Liver (tissue), 9 donors: ENCODE results near the gene ADAM8. TPM values are rescaled to one million over a fixed set of nuclear protein-coding genes. Genes with fewer than 3 reads are reported as not detected.

ENCODE experiments used
- DNase-seq: peaks from one replicate; pipeline ENCODE4 v3.0.0-alpha.2; 2017; ENCODE audit warnings: low spot score
- H3K27ac ChIP-seq, 2 donors: one replicate each; pipeline ENCODE4 v1.7.0; 2013; ENCODE audit warnings: inconsistent platforms in 2 of 2, low read length in 2 of 2, control low read depth in 1 of 2, low read depth in 1 of 2, mild to moderate bottlenecking in 1 of 2
- H3K27me3 ChIP-seq, 4 donors: one replicate each; pipeline versions ENCODE4 v1.6.1 to v1.7.0; 2013; ENCODE audit warnings: low read length in 3 of 4, inconsistent platforms in 1 of 4, mild to moderate bottlenecking in 1 of 4, moderate library complexity in 1 of 4; ENCODE audit not compliant: control insufficient read depth in 4 of 4, insufficient read depth in 4 of 4
- H3K36me3 ChIP-seq, 4 donors: one replicate each; pipeline versions ENCODE4 v1.6.1 to v1.7.0; 2013; ENCODE audit warnings: low read length in 3 of 4, mild to moderate bottlenecking in 3 of 4, low read depth in 1 of 4, moderate library complexity in 1 of 4; ENCODE audit not compliant: control insufficient read depth in 4 of 4, insufficient read depth in 3 of 4
- H3K4me1 ChIP-seq, 4 donors: one replicate each; pipeline versions ENCODE4 v1.6.1 to v1.7.0; 2013; ENCODE audit warnings: low read length in 3 of 4, mild to moderate bottlenecking in 3 of 4, moderate library complexity in 1 of 4; ENCODE audit not compliant: control insufficient read depth in 4 of 4, insufficient read depth in 4 of 4
- H3K4me3 ChIP-seq, 3 donors: one replicate each; pipeline versions ENCODE4 v1.6.1 to v1.7.0; 2013; ENCODE audit warnings: low read length in 3 of 3, control low read depth in 1 of 3, low read depth in 1 of 3, mild to moderate bottlenecking in 1 of 3
- H3K9ac ChIP-seq, 2 donors: one replicate each; pipeline ENCODE4 v1.7.0; 2013; ENCODE audit warnings: low read length in 2 of 2, mild to moderate bottlenecking in 2 of 2, moderate library complexity in 2 of 2, control low read depth in 1 of 2, low read depth in 1 of 2
- H3K9me3 ChIP-seq, 4 donors: one replicate each; pipeline versions ENCODE4 v1.6.1 to v1.7.0; 2013; ENCODE audit warnings: low read length in 3 of 4; ENCODE audit not compliant: control insufficient read depth in 4 of 4
- ATF3 ChIP-seq: IDR thresholded peaks from 2 replicates; pipeline ENCODE4 v1.6.1; 2016; ENCODE audit warnings: antibody characterized with exemption
- CTCF ChIP-seq: fragments of 150-350 bp; IDR thresholded peaks from 2 replicates; pipeline ENCODE4 v1.5.1; 2017; ENCODE audit warnings: improper control_type of control experiment, low read depth, low read length; ENCODE audit not compliant: missing input control
- EGR1 ChIP-seq, 2 donors: IDR thresholded peaks; 2 replicates each; pipeline ENCODE4 v1.6.1; 2016 to 2018; ENCODE audit warnings: antibody characterized with exemption in 2 of 2, low read depth in 2 of 2
- FOXA1 ChIP-seq: IDR thresholded peaks from 2 replicates; pipeline ENCODE4 v1.6.1; 2016; ENCODE audit warnings: antibody characterized with exemption
- FOXA2 ChIP-seq: IDR thresholded peaks from 2 replicates; pipeline ENCODE4 v1.6.1; 2016; ENCODE audit warnings: antibody characterized with exemption
- GABPA ChIP-seq, 2 donors: IDR thresholded peaks in 1 of 2; conservative IDR thresholded peaks in 1 of 2; 2 replicates each; pipeline ENCODE4 v1.6.1; 2016; ENCODE audit warnings: antibody characterized with exemption in 2 of 2, mild to moderate bottlenecking in 1 of 2, moderate library complexity in 1 of 2
- HNF4A ChIP-seq, 2 donors: conservative IDR thresholded peaks; 2 replicates each; pipeline ENCODE4 v1.6.1; 2016; ENCODE audit warnings: antibody characterized with exemption in 2 of 2, mild to moderate bottlenecking in 2 of 2
- HNF4G ChIP-seq: IDR thresholded peaks from 2 replicates; pipeline ENCODE4 v1.6.1; 2016; ENCODE audit warnings: antibody characterized with exemption
- JUND ChIP-seq, 2 donors: IDR thresholded peaks; 2 replicates each; pipeline ENCODE4 v1.6.1; 2016; ENCODE audit warnings: antibody characterized with exemption in 2 of 2
- NR2F2 ChIP-seq: IDR thresholded peaks from 2 replicates; pipeline ENCODE4 v1.6.1; 2016; ENCODE audit warnings: antibody characterized with exemption
- RAD21 ChIP-seq, 2 donors: IDR thresholded peaks; 2 replicates each; pipeline ENCODE4 v1.6.1; 2016; ENCODE audit warnings: antibody characterized with exemption in 2 of 2, mild to moderate bottlenecking in 2 of 2
- REST ChIP-seq: IDR thresholded peaks from 2 replicates; pipeline ENCODE4 v1.6.1; 2016; ENCODE audit warnings: antibody characterized with exemption, mild to moderate bottlenecking
- RXRA ChIP-seq, 2 donors: IDR thresholded peaks; 2 replicates each; pipeline ENCODE4 v1.6.1; 2017 to 2018; ENCODE audit warnings: antibody characterized with exemption in 2 of 2, mild to moderate bottlenecking in 1 of 2
- SP1 ChIP-seq: IDR thresholded peaks from 2 replicates; pipeline ENCODE4 v1.6.1; 2018; ENCODE audit warnings: antibody characterized with exemption, mild to moderate bottlenecking
- TAF1 ChIP-seq: conservative IDR thresholded peaks from 2 replicates; pipeline ENCODE4 v1.6.1; 2016; ENCODE audit warnings: antibody characterized with exemption, mild to moderate bottlenecking
- YY1 ChIP-seq: IDR thresholded peaks from 2 replicates; pipeline ENCODE4 v1.6.1; 2016; ENCODE audit warnings: antibody characterized with exemption, mild to moderate bottlenecking
- ZBTB33 ChIP-seq: IDR thresholded peaks from 2 replicates; pipeline ENCODE4 v1.6.1; 2016; ENCODE audit warnings: antibody characterized with exemption
- WGBS: extraction: QIAGEN DNeasy Blood & Tissue Kit; methylation state at CpG from one replicate; pipeline ENCODE4 v1.1.7; 2013; 5-methylcytosine and 5-hydroxymethylcytosine counted together
- polyA plus RNA-seq, 2 donors: library from polyadenylated mRNA; stranded (reverse) in 1 of 2; unstranded in 1 of 2; fragments of 200-250 nt in 1 of 2; fragments of >200 nt in 1 of 2; fragmentation: Nextera tagmentation in 1 of 2; extraction: Ambion mirVana in 1 of 2; gene quantifications; one replicate each; pipeline versions ENCODE4 v1.2.1 to v1.2.3, GENCODE V29; 2013 to 2015
- total RNA-seq, 2 donors: library from RNA; depleted of rRNA; stranded (reverse); fragments of >200 nt; gene quantifications; one replicate each; pipeline ENCODE4 v1.2.3, GENCODE V29; 2014
- donor health status: healthy.
- donor health status: healthy.
- donor health status: healthy.
- donor health status: healthy.
- donor health status: healthy.

ADAM8 gene
- total and polyA plus RNA-seq, 4 donors = 1.3 to 6.9 (median 3.7) TPM

- H3K36me3 ChIP-seq = no peaks in the 10 kb centered on the region
- no peak overlapping the region for H3K9ac ChIP-seq
- peaks cover 0 to 5% (median 2%) of the 10 kb centered on the region in 4 donors for H3K4me1 ChIP-seq
- TF ChIP-seq JUND (IDR thresholded peaks at IDR 0.05) (no peak), HNF4A (conservative IDR thresholded peaks at IDR 0.05) (no peak), FOXA1 (no peak), TAF1 (no peak), FOXA2 (no peak), GABPA (IDR thresholded peaks at IDR 0.05 in 1 of 2, conservative IDR thresholded peaks at IDR 0.05 in 1 of 2) (no peak), HNF4G (no peak), EGR1 (IDR thresholded peaks at IDR 0.05; ENCODE audit: low read depth in 2 of 2) (no peak), RAD21 (IDR thresholded peaks at IDR 0.05) (no peak), SP1 (no peak), NR2F2 (no peak), ATF3 (no peak), ZBTB33 (no peak), CTCF (no peak), RXRA (IDR thresholded peaks at IDR 0.05) (no peak)
- no peak overlapping the region for H3K27ac ChIP-seq
- H3K4me3 ChIP-seq = no peak overlapping the region
- peaks cover 3 to 17% (median 5%) of the 10 kb centered on the region in 4 donors for H3K27me3 ChIP-seq
- 44% methylated on average over 30 of the region's 30 CpGs for WGBS
- no peaks in the 10 kb centered on the region for H3K9me3 ChIP-seq
- no peak for DNase-seq
Measured at GRCh38 chr10:133226251-133226808, 50.3 kb downstream of the ADAM8 start.

- DNase-seq = no peak
- H3K4me3 ChIP-seq = no peak overlapping the region
- H3K4me1 ChIP-seq = peaks cover 0 to 5% (median 1%) of the 10 kb centered on the region in 4 donors
- no peaks in the 10 kb centered on the region for H3K36me3 ChIP-seq
- WGBS = 79% methylated on average over 23 of the region's 23 CpGs
- peaks cover 3 to 15% (median 5%) of the 10 kb centered on the region in 4 donors for H3K27me3 ChIP-seq
- TF ChIP-seq YY1 (no peak), FOXA1 (no peak), HNF4G (no peak), GABPA (IDR thresholded peaks at IDR 0.05 in 1 of 2, conservative IDR thresholded peaks at IDR 0.05 in 1 of 2) (no peak), CTCF (no peak), JUND (IDR thresholded peaks at IDR 0.05) (no peak), ZBTB33 (no peak), TAF1 (no peak), REST (no peak), SP1 (no peak), NR2F2 (no peak)
- H3K27ac ChIP-seq = no peak overlapping the region
- H3K9ac ChIP-seq = no peak overlapping the region
- H3K9me3 ChIP-seq = no peaks in the 10 kb centered on the region
Measured at GRCh38 chr10:133225707-133226191, 50.9 kb downstream of the ADAM8 start.
